Stimulated activated CD8-positive, alpha-beta memory T cell treated with anti-CD3 and anti-CD28 coated beads, Interleukin-4, amount 100 ng/mL, for 4 hours (primary cell): ENCODE results near the gene ADGRG2.

Experiments used
- DNase-seq, 2 donors: peaks; one replicate each; pipeline ENCODE4 v3.0.0-alpha.2; 2020; ENCODE audit warnings: low read depth in 2 of 2, low spot score in 1 of 2

Gene ADGRG2

DNA sequence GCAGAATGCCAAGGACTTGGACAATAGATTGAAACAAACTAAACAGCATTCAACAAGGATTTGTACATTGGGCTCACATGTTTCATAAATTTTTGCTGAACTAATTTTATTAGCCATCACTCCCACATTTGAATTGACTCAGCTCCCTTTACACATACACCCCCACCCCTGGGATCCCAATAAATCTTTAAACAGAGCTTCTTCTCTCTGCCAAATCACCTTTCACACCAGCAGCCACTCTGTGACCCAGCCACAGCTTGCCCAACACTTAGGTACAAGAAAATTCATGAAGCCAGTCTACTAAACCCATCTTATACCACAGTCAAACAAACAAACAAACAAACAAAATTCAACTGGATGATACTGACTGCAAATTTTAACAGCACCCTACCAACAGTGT, 159.9 kb downstream of the ADGRG2 start:
- DNase-seq, result no peak

DNA sequence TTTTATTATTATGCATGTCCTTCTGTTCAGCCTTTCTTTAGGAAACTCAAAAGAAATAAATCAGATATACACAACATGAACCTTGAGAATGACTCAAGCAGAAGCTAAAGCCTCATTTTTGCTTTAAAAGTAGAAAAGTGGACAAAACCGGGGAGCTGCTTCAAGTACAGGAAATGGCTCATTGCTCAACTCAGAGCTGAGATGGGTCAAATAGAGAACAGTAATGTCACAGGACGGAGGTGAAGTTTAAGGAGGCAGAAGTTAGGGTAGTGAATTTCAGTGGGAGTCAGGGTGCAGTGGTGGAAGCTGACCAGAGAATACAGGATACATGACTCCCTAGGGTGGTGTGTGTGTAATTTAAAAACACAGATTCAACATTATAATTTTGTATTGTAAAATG, 160.6 kb downstream of the ADGRG2 start:
- DNase-seq, result no peak

DNA sequence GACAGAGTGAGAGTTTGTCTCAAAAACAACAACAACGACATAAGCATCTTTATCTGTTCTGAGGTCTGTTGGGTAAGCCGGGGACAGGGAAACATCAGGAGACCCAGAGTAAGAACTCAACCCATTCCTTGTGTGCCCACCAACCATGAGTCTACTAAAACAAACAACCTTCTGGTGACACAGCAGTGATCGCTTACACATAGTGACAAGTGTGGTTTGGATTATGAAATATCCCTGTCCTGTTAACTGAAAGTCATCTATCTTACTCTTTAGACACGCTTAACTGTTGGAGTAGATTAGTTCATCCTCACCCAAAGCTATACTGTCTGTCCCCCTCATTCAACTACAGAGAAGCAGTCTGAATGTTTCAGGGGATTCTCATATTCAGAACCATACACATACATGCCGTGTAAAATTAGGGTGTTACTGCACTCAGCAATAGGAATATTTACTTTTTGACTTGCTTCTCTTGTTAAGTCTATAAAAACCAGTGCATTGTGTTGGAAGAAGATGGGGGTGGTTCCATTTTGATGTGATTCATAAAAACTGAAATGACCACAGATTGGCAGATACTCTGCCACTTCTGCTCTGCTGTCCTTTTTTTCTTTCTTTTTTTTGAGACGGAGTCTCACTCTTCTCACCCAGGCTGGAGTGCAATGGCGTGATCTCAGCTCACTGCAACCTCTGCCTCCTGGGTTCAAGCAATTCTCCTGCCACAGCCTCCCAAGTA, 165.8 kb downstream of the ADGRG2 start:
- no peak for DNase-seq

DNA sequence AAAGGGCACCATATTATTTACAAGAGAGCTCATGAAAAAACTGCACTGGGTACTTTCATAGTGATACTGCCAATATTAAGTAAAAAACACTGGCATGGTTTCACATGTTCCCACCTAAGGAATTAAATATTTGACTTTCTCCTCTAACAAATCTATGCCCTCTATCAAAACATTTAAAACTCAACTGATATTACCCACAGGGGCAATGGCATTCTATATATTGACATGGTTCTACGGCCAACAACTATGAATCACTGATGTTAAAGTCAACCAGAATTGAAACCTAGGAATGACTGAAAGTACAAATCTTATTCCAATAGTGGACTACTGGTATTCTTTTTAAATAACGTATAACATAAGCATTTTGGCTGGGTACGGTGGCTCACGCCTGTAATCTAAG, 166.6 kb downstream of the ADGRG2 start:
- DNase-seq, result no peak

DNA sequence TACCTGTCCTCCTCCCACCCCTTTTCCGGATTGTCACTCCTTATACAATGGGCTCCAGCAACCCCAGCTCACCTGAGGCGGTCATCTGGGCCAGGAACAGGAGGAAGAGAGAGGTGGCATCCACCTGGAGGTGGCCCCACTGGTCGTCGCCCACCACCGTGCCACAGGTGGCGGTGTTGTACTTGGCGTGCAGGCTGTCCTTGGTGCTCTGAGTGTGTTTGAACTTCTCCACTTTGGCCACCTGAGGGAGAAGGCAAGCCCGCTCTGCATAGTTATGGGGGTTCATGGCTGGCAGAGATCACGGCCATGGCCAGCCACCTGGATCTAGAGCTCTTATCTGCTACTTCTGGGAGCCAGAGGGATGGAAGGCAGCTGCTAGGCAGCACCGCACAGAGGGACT, 171.2 kb downstream of the ADGRG2 start:
- no peak for DNase-seq

DNA sequence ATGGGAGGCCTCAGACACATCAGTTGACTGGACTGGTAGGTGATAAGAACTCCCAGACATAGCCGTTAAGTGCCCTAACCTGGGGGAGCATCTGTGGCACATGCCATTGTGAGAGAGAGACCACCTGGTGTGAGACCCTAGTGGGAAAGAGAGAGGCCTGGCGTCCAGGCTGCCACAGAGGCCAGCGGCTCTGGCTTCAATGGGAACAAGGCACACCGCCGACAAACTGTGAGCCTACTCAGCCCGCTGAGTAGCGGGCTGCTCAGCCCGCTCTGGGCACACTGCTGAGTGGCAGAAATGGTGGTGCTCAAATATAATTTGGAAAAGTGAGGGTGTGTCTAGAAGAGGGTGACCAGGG, 172.3 kb downstream of the ADGRG2 start:
- DNase-seq, result no peak

DNA sequence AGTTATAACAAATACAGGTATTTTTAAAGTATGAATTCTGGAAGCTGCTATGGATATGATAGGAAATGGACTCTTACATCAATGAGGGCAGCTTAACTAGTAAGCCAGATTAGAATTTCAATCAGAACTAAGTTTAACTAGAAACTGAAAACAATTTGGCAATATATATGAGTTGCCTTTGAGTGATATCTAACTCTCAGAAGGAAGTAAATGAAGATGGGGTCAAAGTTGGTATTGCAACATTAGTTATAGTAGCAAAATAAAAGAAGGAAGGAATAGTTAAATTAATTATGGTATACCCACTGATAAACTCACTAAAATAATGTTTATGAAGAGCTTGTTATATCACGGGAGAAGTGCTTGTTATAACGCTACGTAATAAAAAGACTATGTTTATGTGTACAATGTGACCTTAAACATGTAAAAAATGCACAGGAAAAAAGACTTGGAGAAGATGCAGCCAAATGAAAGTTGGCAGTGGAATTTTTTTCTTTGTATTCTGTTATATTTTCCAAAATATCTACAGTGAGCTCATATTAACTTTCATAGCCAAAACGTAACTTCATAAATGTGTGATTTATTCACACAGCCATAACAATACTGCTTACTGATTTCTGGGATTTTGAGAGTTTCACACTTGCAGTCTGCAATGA, 172.9 kb downstream of the ADGRG2 start:
- no peak for DNase-seq

DNA sequence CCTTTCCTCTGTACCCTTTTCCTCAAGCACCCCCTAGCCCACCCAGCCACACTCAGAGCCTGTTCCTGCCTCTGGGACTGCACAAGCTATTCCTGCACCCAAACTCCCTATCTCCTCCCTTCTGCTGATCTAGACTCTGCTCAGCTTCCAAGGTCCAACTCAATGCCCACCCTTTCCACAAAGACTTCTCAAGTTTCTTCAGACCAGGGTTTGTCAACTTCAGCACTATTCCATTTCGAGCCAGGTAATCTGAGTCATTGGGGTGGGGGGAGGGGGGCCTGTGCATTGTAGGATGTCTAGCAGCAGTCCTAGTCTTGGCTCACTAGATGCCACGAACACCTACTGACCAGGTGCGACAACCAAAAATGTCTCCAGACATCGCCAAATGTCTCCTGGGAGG, 175.7 kb downstream of the ADGRG2 start:
- no peak for DNase-seq

DNA sequence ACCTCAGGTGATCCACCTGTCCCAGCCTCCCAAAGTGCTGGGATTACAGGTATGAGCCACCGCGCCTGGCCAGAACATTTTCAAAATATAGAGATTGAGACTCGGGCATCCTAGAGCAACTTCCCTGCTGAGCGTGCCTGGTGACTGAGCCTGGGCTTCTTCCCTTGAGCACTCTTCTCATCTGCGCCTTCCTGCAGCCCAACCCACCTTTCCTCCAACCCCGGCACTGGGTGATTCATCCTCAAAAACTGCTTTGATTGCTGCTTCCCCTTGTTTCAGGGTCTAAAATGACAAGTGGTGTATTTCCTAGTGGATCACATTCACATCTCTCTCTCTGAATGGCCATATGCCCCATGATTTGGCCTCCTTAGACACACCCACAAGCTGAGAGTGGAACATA, 176.1 kb downstream of the ADGRG2 start:
- DNase-seq, result no peak

DNA sequence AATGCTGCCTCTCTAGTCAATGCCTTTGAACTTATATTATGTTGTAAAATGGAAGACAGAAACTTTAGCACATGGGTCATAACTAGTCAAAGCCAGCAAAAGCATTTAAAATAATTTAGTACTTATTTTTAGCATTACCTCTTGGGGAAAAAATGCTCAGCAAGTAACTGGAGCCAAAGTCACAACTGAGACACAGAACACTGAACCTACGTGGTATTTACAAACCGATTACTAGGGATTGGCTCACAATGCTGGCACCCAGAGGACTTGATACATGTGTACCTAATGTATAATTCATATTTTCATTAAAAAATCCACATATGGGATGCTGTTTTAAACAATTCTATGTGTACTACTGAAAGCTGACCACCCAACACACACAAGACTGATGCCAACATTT, 176.8 kb downstream of the ADGRG2 start:
- DNase-seq, result no peak

DNA sequence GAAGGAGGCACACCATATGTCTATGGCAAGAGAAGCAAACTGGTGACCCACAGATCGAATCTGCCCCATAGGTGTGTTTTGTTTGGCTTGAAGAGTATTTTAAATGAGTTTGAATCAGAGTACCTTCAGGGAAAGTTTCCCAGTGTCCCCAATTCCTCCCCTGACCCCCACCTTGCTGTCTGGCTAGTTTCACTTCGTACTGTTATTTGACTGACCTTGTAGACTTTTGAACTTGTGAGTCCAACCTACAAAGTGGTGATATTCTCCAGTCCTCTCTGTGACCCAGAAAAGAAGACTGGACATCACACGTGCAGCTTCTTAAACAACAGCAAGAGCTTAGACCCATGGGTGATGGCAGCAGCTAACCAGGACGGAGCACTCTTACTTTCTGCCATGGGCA, 177.8 kb downstream of the ADGRG2 start:
- DNase-seq, result no peak

DNA sequence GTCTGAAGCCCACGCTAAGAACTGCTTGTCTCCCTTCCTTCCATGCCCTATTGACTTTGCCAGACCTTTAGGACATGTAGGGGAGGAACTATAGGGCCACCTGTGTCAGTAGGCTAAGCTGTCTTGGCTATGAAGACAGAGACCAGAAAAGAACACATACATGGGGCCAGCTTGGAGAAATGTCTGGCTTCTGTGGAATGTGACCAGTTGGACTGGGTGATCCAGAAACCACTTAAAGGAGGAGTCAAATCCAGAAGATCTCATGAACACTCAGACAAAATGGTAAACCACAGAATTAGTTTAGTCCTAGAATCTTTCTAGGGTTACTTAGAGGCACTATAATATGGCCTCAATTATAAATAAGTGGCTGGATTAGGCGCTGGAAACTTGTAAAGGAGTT, 180.4 kb downstream of the ADGRG2 start:
- no peak for DNase-seq
